NCI-H2081 (cell line): ENCODE data around the gene PITPNM2.
"Not testable (repeated sequence)": the region's sequence is repeated elsewhere in the genome, so short reads cannot be mapped to it uniquely, and the experiment has no call there.

ENCODE experiments used
- DNase-seq, 2 experiments: peaks; one replicate each; lab custom pipeline; 2025; lab: John Stamatoyannopoulos, UW

The PITPNM2 gene

DNA sequence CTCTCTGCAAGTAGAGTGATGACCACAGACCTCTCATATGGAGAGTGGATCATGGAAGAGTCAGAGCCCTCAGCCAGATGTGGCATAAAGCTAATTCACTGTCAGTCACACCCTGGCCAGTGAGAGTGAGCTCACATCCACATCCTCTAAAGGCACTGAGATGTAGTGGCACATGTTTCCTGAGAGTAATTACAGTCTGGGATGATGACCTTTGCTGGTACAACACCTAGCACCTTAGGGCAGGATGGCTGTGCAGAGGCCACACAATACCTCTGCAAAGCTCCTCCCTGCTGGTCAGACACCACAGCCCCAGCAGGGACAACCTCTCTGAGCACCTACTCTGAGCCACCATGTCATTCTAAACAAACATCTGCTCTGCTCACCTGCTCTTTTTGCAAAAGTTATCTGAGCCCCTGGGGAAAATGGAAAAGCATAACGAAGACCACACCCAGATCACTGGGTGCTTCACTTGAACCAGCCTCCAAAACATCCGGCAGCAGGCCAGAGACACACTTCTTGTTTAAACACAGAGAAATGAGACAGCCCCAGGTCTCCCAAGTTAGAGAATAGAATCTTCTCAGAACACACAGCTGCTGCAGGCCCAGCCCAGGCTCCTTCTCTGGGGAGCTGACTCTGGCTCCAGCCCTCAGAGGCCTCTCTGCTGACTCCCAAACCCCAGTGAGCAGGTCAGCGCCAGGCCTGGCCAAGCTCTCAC is 30.3 kb downstream of the PITPNM2 start:
- no peak for DNase-seq

DNA sequence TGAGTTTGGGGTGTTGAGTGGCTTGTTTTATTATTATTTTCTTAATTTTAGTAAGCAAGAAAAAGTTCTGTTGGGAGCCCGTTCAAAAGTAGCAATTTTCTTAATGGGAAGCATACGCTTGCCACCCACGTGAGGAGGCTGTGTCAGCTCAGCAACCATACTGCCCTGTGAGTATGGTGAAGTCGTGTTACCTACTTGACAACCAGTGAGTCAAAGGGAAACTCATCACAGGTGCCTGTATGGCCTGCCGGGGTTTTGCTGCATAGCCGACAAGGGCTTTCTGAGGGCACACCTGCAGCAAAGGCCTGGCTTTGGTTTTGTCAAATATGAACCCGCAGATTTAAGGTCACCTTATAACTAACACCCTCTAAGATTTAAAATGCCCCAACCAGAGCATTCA is 31.1 kb downstream of the PITPNM2 start:
- DNase-seq = no peak

DNA sequence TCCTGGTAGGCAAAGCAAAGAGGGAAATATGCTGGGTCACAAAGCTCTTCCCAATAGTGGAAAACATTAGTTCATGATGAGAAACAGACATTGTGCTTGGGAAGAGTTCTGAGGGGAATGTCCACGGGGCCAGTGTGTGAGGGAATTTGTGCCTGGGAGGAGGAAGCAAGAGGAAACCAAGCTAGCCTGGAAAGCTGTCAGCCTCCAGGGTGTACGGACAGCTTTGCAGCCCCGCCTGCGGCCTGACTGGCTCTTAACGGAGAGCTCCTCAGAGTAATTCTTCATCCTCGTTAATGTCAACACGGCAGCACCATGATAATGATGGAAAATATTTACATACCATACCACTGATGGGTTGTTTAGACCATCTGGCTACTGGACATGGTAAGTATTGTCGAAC is 32.4 kb downstream of the PITPNM2 start:
- no peak for DNase-seq

DNA sequence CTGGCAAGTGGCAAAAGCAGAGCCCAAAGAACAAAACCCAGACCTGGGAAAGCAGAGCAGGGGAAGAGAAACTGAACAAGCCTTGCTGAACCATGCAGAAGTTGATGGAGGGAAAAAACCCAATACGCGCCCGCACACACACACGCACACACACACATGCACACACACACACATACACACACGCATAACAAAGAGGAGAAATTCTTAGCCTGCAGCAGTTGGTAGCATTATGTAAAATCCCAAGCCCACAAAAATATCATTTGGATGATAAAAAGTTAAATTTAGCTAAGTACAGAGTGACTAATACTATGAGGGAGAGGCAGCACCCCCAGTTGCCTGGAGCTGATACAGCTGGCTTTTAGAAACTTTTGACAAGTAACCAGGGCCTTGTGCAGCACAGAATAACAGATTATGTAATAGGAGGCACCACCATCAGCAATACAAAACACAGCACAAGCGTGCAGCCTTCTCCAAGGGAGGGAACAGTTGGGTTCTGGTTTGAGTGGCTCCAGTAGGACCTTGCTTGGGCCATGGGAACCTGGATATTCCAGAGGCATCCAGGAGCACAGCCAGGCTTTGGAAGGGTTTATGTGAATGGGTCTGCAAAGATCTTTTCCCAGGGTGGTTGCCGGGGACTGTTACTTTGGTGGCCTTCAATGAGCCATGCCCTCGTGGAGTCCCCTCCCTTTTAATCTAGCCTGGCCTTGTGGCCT is 35.3 kb downstream of the PITPNM2 start:
- no peak for DNase-seq

DNA sequence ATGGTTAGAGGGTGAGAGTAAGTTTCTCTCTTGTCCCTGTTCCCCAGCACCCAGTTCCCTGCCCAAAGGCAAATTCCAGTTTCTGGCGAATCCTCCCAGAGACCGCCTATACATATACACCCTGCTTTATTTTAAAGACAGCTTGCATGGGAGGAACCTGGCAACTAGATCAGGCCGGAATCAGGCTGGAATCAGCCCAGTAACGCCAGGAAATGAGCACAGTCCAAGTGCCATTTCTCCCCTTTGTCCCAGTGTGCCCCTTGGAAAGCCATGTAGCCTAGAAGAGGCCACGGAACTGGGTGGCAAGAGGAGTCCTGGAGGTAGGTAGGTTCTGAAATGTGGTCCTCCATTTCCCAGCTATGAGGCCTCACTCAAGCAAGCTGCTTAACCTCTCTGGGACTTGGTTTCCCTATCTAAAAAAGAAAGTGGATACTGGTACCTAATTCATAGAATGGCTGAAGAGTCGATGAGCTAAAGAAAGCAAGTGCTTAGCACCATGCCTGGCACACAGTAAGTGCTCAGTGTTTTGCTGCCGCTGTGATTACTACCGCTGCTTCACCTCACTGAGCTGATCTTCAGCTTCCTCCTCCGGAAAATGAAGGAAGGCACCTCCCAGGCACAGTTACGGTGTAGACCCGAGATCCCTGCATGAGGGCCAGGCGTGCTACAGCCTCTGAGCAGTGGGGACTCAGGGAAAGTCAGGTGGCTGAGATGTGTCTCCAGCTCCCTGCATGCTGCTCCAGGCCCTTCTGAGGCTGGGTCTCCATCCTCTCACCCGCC is 36.4 kb downstream of the PITPNM2 start:
- no peak for DNase-seq

DNA sequence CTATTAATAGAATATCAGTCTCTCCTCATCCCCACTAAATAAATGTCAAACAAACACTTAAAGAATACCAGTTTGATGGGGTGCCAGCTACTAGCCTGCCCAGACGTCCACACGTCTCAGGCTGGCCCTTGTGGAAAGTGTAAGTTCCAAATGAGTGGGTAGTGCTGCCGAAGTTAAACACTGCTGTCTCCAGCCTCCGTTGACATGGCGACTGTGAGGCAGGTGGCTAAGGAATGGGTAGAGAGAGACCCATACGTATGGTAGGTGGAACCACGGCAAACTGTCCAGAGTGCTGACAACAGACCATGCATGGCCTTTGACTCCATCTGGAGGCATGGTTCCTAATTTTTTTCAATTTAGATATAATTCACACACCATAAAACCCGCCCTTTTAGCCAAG is 37.9 kb downstream of the PITPNM2 start:
- DNase-seq = peak in 1 of 2 experiments; percentile 39

DNA sequence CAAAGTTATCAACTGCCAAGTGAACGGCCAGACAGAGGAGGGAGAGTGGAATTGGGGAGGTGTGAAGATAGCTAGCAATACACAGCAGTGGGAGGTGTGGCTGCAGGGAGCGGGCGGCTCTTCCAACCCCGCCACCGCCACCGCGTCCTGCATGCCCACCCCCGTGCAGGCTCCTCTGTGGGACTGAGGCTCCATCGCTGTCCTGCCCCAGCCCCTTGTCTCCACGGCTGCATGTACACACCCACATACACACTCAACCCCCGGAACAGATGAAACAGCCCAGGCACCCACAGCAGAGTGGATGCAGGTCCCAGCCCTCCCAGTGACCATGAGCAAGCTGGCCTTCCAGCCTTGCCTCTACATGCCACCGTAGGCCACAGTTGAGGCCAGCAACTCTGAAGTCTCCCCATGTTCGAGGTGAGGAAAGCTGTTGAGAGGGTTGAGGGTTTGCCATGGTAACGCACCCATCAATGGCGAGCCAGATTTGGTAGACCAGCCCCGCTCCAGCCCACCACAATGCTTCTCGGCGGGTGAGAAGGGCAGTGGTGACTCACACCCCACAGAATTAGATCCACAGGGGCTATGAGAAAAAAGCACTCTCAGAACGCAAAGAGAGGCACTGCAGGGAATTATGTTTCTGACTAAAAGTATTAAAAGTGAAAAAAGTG is 39.3 kb downstream of the PITPNM2 start:
- DNase-seq = no peak

DNA sequence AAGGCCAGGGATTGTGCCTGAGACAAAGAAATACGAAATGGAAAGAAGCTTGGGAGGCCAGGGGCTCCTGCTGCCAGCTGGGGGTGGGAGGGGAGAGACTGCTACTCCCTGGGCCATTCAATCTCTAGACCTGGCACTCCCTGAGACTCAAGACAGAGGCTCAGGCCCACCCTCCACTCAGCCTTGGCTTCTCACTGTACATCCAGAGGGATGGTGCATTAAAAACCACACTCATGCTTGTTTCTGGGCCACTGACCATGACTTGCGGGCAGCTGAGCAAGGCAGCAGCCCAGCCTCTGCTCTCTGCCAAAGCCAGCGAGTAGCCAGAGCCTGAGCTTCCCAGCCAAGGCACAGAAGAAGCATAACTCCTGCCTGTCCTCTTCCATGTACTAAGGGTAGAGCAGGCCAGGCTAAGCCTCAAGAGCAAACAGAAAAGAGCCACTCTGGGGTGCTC is 41.5 kb downstream of the PITPNM2 start:
- no peak for DNase-seq

DNA sequence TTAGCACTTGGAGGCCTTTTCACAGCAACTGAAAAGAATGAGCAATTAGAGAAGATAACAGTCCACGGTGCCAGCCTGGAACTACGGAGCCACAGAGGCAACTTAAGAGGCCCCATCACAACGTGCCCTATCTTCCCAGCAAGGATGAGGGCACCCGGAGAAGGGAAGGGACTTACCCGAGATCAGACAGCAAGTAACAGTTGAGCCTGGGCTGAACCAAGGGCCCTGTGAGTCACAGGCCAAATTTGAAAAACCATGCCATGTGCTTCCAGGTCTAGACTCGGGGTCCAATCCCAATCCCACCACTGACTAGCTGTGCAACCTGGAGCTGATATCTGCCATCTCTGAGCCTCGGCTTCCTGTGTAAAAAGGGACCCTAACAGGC is 42.2 kb downstream of the PITPNM2 start:
- DNase-seq = no peak

DNA sequence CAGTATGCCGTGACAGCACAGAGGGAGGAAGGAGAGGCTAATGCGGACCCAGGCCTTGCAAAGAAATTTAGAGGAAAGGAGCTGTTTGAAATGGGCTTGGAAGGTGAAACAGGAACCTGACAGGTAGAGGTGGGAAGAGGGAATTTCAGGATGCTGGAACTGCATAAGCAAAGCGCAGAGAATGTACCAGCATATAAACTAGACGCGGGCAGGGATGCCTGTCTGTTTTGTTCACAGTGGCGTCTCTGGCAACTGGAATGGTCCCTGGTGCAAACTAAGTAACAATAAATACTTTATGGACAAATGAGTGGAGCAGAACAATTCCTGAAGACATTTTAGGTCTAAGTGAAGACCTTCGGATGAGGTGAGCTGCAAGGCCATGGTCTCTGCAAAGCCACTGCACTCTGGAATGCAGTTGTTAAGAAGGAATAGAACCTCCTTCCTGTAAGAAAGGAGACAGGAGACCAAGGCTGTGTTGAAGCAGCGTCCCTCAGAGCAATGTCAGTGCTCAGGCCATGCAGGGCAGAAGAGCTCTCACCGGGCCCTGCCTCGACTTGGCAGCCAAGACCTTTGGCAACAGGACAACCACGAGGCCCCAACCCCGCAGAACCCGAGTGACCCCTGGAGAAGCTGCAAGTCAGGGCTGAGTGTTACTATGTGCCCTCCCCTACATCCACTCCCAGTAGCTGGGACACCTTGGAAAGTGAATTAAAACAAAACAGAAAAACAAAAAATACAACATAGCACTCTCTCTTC is 42.8 kb downstream of the PITPNM2 start:
- no peak for DNase-seq

DNA sequence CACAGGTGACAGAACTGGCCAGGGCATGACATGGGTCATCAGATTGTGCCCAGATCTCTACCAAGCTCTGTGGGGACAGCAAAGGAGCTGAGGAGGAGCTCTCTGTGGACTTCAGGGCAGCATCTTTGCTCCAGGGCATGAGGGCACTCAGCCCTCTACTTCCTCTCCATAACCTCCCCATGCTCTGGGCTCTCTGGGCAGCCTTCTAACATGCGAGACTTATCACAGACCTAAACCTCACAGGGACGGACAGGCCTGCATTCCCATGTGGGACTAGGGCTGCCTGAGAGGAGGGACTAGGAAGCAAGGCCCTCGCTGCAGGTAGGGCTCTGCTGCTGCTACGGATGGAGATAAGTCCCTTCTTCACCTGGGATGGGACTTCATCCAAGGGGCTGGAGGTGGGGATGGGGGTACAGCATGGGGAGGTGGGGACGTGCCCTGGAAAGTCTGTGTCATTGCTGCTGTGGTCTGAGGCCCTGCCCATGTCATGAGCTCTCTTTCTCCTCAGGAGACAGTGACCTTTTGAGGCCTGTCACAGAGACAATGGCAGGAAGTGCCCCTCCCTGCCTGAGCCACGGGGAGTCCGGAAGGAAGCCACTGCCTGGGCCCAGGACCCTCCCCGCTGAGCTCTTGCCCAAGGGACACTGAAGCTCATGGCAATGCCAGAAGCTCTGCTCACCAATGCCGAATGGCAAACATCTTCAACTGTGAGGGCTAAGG is 44.1 kb downstream of the PITPNM2 start:
- DNase-seq = no peak

DNA sequence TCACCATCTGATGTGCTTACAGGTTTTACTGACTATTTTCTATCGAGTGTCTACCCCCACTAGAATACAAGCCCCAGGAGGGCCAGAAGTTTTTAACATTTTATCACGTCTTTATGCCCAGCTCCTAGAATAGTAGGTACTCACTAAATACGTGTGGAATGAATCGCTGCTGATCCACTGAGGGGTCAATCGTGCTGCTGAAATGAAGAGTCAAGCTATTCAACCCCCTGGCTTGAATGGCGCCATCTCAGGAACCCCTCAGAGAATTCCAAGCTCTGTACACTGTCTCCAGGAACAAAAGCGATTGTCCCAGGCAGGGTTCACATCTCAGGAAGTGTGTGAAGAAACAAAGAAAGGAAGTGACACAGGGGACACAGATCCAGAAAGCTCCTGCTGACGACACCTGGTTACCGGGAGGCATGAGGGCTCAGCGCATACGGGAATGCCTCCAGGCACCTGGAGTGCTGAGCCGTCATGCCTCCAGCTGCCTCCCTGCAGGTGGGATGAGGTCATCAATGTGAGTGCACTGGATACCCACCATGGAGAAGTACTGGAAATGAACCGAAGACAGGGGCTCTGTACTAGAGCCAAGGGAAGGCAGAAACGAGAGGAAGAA is 45.6 kb downstream of the PITPNM2 start:
- peak; percentile 40 to 80 for DNase-seq

DNA sequence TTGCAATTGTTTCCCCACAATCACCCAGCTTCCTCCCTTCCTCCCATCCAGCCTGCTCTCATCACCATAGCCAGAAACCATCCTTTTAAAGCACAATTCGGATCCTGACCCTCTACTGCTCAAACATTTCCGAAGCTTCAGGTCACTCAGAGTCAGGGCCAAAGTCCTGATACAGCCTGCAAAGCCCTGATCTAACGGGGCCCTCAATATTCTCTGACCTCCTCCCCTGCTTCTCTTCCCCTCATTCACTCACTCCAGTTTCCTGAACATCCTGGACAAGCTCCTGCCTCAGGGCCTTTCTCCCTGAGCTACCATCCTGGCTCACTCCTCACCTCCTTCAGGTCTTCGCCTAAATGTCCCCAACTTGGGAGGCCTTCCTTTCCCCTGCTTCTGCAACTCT is 46.1 kb downstream of the PITPNM2 start:
- no peak for DNase-seq

DNA sequence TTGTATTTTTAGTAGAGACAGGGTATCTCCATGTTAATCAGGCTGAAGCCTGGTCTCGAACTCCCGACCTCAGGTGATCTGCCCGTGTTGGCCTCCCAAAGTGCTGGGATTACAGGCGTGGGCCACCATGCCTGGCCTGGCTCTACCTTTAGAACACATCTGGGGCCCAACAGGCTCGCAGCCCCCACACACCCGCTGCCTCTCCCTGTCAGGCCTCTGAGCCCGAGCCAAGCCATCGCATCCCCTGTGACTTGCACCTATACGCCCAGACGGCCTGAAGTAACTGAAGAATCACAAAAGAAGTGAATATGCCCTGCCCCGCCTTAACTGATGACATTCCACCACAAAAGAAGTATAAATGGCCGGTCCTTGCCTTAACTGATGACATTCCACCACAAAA is 46.8 kb downstream of the PITPNM2 start:
- not testable (repeated sequence) for DNase-seq

DNA sequence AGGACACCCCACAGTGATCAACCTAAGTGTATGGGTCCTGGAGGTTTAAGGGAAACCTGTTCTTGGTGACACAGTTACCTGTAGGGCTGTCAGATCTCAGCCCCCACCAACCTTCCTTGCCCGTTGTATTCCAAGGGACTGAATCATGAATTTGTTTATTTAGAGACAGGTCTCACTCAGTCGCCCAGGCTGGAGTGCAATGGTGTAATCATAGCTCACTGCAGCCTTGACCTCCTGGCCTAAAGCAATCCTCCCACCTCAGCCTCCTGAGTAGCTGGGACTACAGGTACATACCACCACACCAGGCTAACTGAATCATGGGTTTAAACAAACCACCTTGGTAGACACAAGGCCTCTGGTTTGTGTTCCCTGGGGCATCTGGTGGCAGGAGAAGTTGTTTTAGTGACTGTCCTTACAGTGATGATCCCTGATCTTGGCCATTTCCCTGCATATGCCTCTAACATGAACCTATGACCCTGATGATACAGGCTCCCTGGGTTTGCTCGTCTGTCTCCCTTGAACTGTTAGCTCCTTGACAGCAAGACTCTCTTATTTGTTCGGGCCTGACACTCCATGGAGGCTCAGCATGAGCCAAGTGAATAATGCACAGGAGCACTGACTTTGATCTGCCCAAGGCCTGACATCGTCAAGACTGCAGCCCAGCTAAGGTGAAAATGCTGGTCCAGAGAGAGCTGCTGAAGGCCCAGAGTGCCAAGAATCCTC is 47.9 kb downstream of the PITPNM2 start:
- DNase-seq = no peak

DNA sequence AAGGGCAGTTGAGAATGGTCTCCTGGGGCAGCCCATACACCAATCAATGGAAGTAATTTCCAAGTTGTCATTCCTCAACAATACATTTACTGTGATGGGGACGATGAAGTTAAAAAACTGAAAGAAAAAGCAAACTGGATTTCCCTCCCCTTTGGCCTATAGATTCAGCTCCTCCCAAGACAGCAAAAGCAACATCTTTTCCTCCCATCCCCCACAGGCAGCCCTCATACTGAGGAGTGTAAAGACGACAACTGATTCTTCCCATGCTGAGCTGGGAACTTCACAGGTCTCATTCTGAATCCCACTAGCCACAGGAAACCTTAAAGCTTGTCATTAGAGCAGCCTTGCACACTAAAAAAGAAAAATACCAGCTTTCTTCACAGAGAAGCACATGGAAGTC is 48.5 kb downstream of the PITPNM2 start:
- DNase-seq = no peak

DNA sequence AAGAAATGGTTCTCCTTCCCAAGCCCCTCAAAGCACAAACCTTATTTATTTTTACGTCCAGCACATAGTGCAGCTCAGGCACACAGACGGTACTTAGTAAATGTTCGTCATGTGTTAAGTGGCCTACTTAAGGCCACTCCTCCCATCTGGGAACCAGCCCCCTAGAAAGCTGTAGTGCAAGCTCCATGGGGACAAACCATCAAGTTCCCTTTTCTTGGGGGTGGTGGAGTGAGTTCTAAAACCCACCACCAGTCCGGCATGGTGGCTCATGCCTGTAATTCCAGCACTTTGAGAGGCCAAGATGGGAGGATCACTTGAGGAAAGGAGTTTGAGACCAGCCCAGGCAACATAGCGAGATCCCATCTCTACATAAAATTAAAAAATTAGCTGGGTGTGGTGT is 49.4 kb downstream of the PITPNM2 start:
- DNase-seq = no peak
